Endothelial cell (in vitro differentiated cells): ENCODE results near the gene SOX5. TPM values are rescaled to one million over a fixed set of nuclear protein-coding genes. Genes with fewer than 3 reads are reported as not detected.

ENCODE experiments used
- DNase-seq: peaks from one replicate; pipeline ENCODE4 v3.0.0; 2021; ENCODE audit warnings: low spot score
- H3K27ac Mint-ChIP-seq: one replicate; pipeline ENCODE4 v1.8.0; 2021; ENCODE audit warnings: mixed read lengths, inconsistent platforms; ENCODE audit not compliant: unreplicated experiment
- H3K27me3 Mint-ChIP-seq: one replicate; pipeline ENCODE4 v1.8.0; 2021; ENCODE audit warnings: mild to moderate bottlenecking, moderate library complexity, mixed read lengths, inconsistent platforms; ENCODE audit not compliant: unreplicated experiment
- H3K36me3 Mint-ChIP-seq: one replicate; pipeline ENCODE4 v1.8.0; 2021; ENCODE audit warnings: mild to moderate bottlenecking, low read depth, mixed read lengths, inconsistent platforms; ENCODE audit not compliant: unreplicated experiment
- H3K4me1 Mint-ChIP-seq: one replicate; pipeline ENCODE4 v1.8.0; 2021; ENCODE audit warnings: mild to moderate bottlenecking, mixed read lengths, inconsistent platforms; ENCODE audit not compliant: unreplicated experiment
- H3K4me3 Mint-ChIP-seq: one replicate; pipeline ENCODE4 v1.8.0; 2021; ENCODE audit warnings: mild to moderate bottlenecking, mixed read lengths, inconsistent platforms; ENCODE audit not compliant: unreplicated experiment
- H3K9me3 Mint-ChIP-seq: one replicate; pipeline ENCODE4 v1.8.0; 2021; ENCODE audit warnings: mixed read lengths, inconsistent platforms; ENCODE audit not compliant: unreplicated experiment
- total RNA-seq: library from RNA; stranded (reverse); fragmentation: NEBNext Ultra II Directional; extraction: Animal tissue kit (Norgen Biotek cat#: 25700); gene quantifications from one replicate; pipeline ENCODE4 v1.2.1, GENCODE V29; 2021; ENCODE audit not compliant: unreplicated experiment
- TF ChIP-seq, protein P1 (sequence below): fragments of 200-600 bp; sonication (generic); IDR thresholded peaks from one replicate; pipeline ENCODE4 v1.5.0; 2021; ENCODE audit warnings: antibody characterized with exemption; ENCODE audit not compliant: unreplicated experiment

Gene SOX5
- total RNA-seq, 1 donor from 2014 or later, result 23.1 TPM

DNA sequence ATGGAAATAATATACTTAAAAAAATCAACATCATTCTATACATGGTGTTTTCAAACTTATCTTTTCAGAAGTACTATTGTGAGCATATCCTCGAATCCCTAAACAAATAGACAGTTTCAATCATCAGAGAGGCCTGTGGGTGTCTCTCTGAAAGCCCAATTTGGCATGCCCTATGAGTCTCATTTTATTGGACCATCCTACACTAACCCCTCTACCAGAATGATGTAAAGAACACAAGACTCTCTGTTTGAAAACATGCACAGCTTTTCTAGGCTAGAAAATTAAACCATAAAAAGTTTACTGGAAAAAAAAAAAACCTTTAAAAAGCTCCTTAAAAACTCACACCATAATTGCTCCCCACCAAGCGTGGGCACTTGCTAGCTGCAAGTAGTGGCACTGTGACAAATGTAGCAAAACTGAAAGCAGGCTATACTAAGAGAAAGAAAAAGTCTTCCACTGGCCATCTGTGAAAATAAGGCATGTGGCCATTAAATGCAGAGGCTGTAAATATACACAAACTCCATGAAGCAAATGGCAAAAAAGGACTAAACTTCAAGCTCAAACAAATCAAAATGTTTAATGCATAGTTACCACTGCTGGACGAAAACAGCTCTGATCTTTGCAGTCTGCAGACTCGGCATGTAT, 394.2 kb downstream of the SOX5 start:
- Mint-ChIP-seq H3K9me3 (no peaks in the 10 kb centered on the region), H3K27ac (no peak overlapping the region), H3K27me3 (no peaks in the 10 kb centered on the region), H3K4me3 (no peak overlapping the region), H3K36me3 (no peaks in the 10 kb centered on the region), H3K4me1 (peaks cover 22% of the 10 kb centered on the region)
- TF ChIP-seq, protein P1, sequence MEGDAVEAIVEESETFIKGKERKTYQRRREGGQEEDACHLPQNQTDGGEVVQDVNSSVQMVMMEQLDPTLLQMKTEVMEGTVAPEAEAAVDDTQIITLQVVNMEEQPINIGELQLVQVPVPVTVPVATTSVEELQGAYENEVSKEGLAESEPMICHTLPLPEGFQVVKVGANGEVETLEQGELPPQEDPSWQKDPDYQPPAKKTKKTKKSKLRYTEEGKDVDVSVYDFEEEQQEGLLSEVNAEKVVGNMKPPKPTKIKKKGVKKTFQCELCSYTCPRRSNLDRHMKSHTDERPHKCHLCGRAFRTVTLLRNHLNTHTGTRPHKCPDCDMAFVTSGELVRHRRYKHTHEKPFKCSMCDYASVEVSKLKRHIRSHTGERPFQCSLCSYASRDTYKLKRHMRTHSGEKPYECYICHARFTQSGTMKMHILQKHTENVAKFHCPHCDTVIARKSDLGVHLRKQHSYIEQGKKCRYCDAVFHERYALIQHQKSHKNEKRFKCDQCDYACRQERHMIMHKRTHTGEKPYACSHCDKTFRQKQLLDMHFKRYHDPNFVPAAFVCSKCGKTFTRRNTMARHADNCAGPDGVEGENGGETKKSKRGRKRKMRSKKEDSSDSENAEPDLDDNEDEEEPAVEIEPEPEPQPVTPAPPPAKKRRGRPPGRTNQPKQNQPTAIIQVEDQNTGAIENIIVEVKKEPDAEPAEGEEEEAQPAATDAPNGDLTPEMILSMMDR, result no peak
- DNase-seq, result no peak

DNA sequence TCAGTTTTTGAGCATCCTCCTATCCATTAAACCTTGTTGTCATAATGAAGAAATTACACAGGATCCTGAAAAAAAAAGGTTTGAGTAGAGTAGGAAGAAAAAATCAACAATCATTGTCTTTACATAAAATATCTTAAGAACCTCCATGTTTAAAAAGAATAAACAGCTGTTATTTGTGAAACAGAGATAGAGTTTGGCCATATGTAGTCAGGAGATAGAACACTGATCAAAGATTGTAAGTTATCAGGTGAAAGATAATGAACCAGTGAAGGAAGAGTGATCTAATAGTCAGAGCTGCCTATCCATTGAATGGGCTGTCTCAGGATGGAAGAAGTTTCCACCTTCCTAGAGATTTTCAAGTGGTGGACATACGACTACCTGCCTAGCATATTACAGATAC, 397.1 kb downstream of the SOX5 start:
- no peak overlapping the region for H3K27ac Mint-ChIP-seq
- DNase-seq, result no peak
- H3K9me3 Mint-ChIP-seq, result no peaks in the 10 kb centered on the region
- no peaks in the 10 kb centered on the region for H3K36me3 Mint-ChIP-seq
- TF ChIP-seq, protein P1, result no peak
- peaks cover 22% of the 10 kb centered on the region for H3K4me1 Mint-ChIP-seq
- H3K27me3 Mint-ChIP-seq, result no peaks in the 10 kb centered on the region
- no peak overlapping the region for H3K4me3 Mint-ChIP-seq

DNA sequence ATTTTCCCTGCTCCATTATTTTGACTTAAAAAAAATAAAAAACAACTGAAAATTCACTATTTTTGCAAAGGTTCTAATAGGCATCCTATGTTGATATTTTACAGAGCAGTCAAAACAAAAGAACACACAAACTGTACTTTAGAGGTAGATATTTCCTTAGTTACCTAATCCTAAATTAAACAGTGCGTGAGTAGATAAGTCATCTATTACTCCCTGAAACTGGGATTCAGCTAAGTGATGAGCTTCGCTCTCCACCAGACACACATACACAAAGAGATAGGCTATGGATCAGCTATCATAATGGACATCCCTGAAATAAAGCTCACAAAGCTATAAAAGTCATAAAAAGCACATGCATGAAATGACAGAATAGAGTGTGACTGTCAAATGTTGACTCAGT, 398.7 kb downstream of the SOX5 start:
- Mint-ChIP-seq H3K4me1 (peaks cover 14% of the 10 kb centered on the region), H3K4me3 (no peak overlapping the region), H3K27ac (no peak overlapping the region), H3K36me3 (no peaks in the 10 kb centered on the region), H3K27me3 (no peaks in the 10 kb centered on the region), H3K9me3 (no peaks in the 10 kb centered on the region)
- DNase-seq, result no peak
- TF ChIP-seq, protein P1, result no peak

DNA sequence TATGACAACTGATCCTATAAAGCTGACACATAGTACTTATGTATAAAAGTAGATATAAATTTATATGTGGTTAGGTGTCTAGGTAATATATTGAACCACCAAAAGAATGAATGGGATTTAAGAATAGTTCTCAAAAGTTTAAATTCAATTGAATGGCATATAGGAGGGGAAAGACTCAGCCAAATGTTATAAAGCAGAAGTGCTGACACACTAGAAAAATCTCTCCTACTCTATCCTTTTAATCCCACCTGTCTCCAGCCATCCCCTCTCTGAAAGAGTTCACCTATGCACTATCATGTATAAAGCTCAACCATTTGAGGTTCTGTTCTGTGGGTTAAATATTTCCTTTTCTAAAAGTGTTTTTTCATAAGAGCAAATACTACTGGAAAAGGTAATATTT, 400.7 kb downstream of the SOX5 start:
- no peaks in the 10 kb centered on the region for H3K9me3 Mint-ChIP-seq
- TF ChIP-seq, protein P1, result no peak
- H3K4me3 Mint-ChIP-seq, result no peak overlapping the region

DNA sequence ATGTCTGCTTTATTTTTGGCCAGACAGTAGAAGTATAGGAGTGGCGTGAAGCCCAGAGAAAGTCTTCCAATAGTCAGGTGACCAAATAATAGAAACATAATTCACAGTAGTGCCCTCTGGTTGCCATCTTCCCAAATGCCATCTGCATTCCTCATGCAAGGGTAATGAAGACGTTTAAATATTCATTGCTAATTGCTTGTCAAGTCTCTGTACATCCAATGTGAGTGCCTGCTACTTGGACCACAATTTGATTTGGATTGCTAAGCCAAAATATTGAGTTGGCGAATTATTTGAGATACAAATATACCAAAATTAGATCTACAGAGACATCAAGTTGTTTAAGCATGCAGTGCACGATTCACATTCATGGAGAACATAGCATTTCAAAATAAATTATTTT, 402.7 kb downstream of the SOX5 start:
- Mint-ChIP-seq H3K4me3 (no peak overlapping the region), H3K27me3 (no peaks in the 10 kb centered on the region), H3K9me3 (no peaks in the 10 kb centered on the region), H3K27ac (no peak overlapping the region), H3K36me3 (peaks cover 4% of the 10 kb centered on the region), H3K4me1 (no peaks in the 10 kb centered on the region)
- no peak for DNase-seq
- TF ChIP-seq, protein P1, result no peak

More for the DNA sequence above, 400.7 kb downstream of the SOX5 start:
- no peak for DNase-seq
- peaks cover 6% of the 10 kb centered on the region for H3K4me1 Mint-ChIP-seq
- H3K27ac Mint-ChIP-seq, result no peak overlapping the region
- no peaks in the 10 kb centered on the region for H3K27me3 Mint-ChIP-seq
- no peaks in the 10 kb centered on the region for H3K36me3 Mint-ChIP-seq
